Ramos (cell line): Measurements from ENCODE around the gene PTCD1.

Source experiments
- in situ Hi-C: fragments of 300-500 bp; cut with MboI; formaldehyde crosslinking; loops from one replicate; pipeline ENCODE4 v1.14.3; 2022; ENCODE audit warnings: low sequenced_read_pairs; ENCODE audit not compliant: unreplicated experiment

Gene PTCD1

GRCh38 chr7:99373091-99374066, 65.2 kb downstream of the PTCD1 start:
- in situ Hi-C loops = no loop called here

- in situ Hi-C loops = no loop called here
Observed at GRCh38 chr7:99372275-99373090, 66.1 kb downstream of the PTCD1 start.

GRCh38 chr7:99371376-99371920, 67.2 kb downstream of the PTCD1 start:
- in situ Hi-C loops = no loop called here

- in situ Hi-C loops = no loop called here
Observed at GRCh38 chr7:99369767-99370391, 68.7 kb downstream of the PTCD1 start.

- in situ Hi-C loops = no loop called here
Observed at GRCh38 chr7:99368750-99369389, 69.7 kb downstream of the PTCD1 start.
